ENCODE measurements around the gene MBL2. TPM values are rescaled to one million over a fixed set of nuclear protein-coding genes. Genes with fewer than 3 reads are reported as not detected.

MBL2 gene
- total RNA-seq, 1 donor from 2014 or later: not detected

GRCh38 chr10:52740913-52741675 is 31.5 kb downstream of the MBL2 start:
- TF ChIP-seq, protein P1, sequence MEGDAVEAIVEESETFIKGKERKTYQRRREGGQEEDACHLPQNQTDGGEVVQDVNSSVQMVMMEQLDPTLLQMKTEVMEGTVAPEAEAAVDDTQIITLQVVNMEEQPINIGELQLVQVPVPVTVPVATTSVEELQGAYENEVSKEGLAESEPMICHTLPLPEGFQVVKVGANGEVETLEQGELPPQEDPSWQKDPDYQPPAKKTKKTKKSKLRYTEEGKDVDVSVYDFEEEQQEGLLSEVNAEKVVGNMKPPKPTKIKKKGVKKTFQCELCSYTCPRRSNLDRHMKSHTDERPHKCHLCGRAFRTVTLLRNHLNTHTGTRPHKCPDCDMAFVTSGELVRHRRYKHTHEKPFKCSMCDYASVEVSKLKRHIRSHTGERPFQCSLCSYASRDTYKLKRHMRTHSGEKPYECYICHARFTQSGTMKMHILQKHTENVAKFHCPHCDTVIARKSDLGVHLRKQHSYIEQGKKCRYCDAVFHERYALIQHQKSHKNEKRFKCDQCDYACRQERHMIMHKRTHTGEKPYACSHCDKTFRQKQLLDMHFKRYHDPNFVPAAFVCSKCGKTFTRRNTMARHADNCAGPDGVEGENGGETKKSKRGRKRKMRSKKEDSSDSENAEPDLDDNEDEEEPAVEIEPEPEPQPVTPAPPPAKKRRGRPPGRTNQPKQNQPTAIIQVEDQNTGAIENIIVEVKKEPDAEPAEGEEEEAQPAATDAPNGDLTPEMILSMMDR (IDR thresholded peaks at IDR 0.05): peak; percentile 31 to 69 (median 62)
- H3K27ac ChIP-seq: no peak overlapping the region
- DNase-seq (ENCODE audit: low spot score in 2 of 2): no peak
- intact Hi-C loops (cut with DNase I): no loop called here
- H3K27me3 ChIP-seq: no peaks in the 10 kb centered on the region
- no peak overlapping the region for H3K4me3 ChIP-seq
- no peaks in the 10 kb centered on the region for H3K9me3 ChIP-seq
- no peaks in the 10 kb centered on the region for H3K36me3 ChIP-seq
- no peaks in the 10 kb centered on the region for H3K4me1 ChIP-seq

GRCh38 chr10:52740155-52740549 is 32.4 kb downstream of the MBL2 start:
- Histone ChIP-seq H3K36me3 (no peaks in the 10 kb centered on the region), H3K9me3 (no peaks in the 10 kb centered on the region), H3K4me1 (no peaks in the 10 kb centered on the region), H3K4me3 (no peak overlapping the region), H3K27me3 (no peaks in the 10 kb centered on the region), H3K27ac (no peak overlapping the region)
- intact Hi-C loops (cut with DNase I): no loop called here
- TF ChIP-seq, protein P1 (IDR thresholded peaks at IDR 0.05): no peak
- DNase-seq (ENCODE audit: low spot score in 2 of 2): no peak

GRCh38 chr10:52739380-52740154 is 33.0 kb downstream of the MBL2 start:
- Histone ChIP-seq H3K4me3 (no peak overlapping the region), H3K27me3 (no peaks in the 10 kb centered on the region), H3K27ac (no peak overlapping the region), H3K4me1 (no peaks in the 10 kb centered on the region), H3K9me3 (no peaks in the 10 kb centered on the region), H3K36me3 (no peaks in the 10 kb centered on the region)
- intact Hi-C loops (cut with DNase I): no loop called here
- no peak for DNase-seq (ENCODE audit: low spot score in 2 of 2)
- TF ChIP-seq, protein P1 (IDR thresholded peaks at IDR 0.05): no peak

DNA sequence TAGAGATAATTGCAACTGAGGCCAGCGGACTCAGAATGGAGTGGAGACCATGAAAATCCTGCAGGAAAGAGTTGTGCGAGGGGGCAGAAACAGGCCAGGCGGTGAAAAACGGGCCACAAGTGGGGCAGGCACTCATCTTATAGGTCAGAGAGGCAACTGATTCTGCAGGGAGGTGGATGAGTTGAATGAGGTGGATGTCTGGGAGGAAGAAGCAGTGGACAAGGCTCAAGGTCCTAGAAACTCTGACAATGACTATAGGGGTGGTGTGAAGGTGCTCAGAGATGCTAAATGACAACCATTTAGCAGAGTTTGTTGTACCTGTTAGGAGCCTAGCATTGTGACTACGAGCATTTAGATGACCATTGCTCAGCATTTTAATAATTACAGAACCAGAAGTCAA is 33.6 kb downstream of the MBL2 start:
- TF ChIP-seq, protein P1 (IDR thresholded peaks at IDR 0.05): no peak
- Histone ChIP-seq H3K4me1 (no peaks in the 10 kb centered on the region), H3K36me3 (no peaks in the 10 kb centered on the region), H3K27me3 (no peaks in the 10 kb centered on the region), H3K27ac (no peak overlapping the region), H3K9me3 (no peaks in the 10 kb centered on the region), H3K4me3 (no peak overlapping the region)
- DNase-seq (ENCODE audit: low spot score in 2 of 2): no peak
- intact Hi-C loops (cut with DNase I): no loop called here

GRCh38 chr10:52729271-52730104 is 43.1 kb downstream of the MBL2 start:
- DNase-seq (ENCODE audit: low spot score in 2 of 2): no peak
- intact Hi-C loops (cut with DNase I): loop anchor here (5.0 kb wide), 1 partner anchor 82 kb away; no protein-coding TSS in a partner anchor
- no peaks in the 10 kb centered on the region for H3K9me3 ChIP-seq
- no peak overlapping the region for H3K4me3 ChIP-seq
- H3K27ac ChIP-seq: no peak overlapping the region
- TF ChIP-seq, protein P1 (IDR thresholded peaks at IDR 0.05): peak in 2 of 3 experiments; percentile 23 to 40
- no peaks in the 10 kb centered on the region for H3K27me3 ChIP-seq
- H3K36me3 ChIP-seq: no peaks in the 10 kb centered on the region
- H3K4me1 ChIP-seq: no peaks in the 10 kb centered on the region

Data from ascending aorta (tissue), 2 donors.